K562 (cell line): ENCODE measurements around the gene RAB2B. TPM values are rescaled to one million over a fixed set of nuclear protein-coding genes. Genes with fewer than 3 reads are reported as not detected.

Source experiments
- FOXA3 ChIP-seq, 2 experiments: fragments of 450-650 bp in 1 of 2; sonication (generic) in 1 of 2; formaldehyde crosslinking; IDR thresholded peaks in 1 of 2; conservative IDR thresholded peaks in 1 of 2; 2 replicates each; pipeline versions ENCODE4 v1.4.0 to v1.8.0; 2020 to 2022; ENCODE audit warnings: mild to moderate bottlenecking in 2 of 2, missing genetic modification reagents in 1 of 2
- PHF20 ChIP-seq: fragments of 450-650 bp; IDR thresholded peaks from 2 replicates; pipeline ENCODE4 v1.6.1; 2018; ENCODE audit not compliant: partially characterized antibody
- POLR2B ChIP-seq: fragments of 450-650 bp; IDR thresholded peaks from 2 replicates; pipeline ENCODE4 v1.6.1; 2018; ENCODE audit warnings: low read depth; ENCODE audit not compliant: partially characterized antibody
- RBM25 ChIP-seq: fragments of 200-400 bp; formaldehyde crosslinking; IDR thresholded peaks from 2 replicates; pipeline ENCODE4 v1.6.1; 2018; ENCODE audit warnings: low read length, low read depth, moderate library complexity; ENCODE audit not compliant: severe bottlenecking
- RREB1 ChIP-seq: fragments of 250-450 bp; sonication (Bioruptor Pico); IDR thresholded peaks from 2 replicates; pipeline ENCODE4 v1.4.0; 2020
- YY1 ChIP-seq, 3 experiments: IDR thresholded peaks; 2 replicates each; pipeline ENCODE4 v1.6.1; 2011; ENCODE audit warnings: low read length in 2 of 3, mild to moderate bottlenecking in 2 of 3, moderate library complexity in 2 of 3, borderline replicate concordance in 1 of 3, control low read depth in 1 of 3, low read depth in 1 of 3; ENCODE audit not compliant: insufficient read depth in 3 of 3, insufficient replicate concordance in 2 of 3, control insufficient read depth in 1 of 3, insufficient read length in 1 of 3; ENCODE audit errors: extremely low read depth in 1 of 3
- ZKSCAN3 ChIP-seq: fragments of 250-450 bp; sonication (Bioruptor Pico); IDR thresholded peaks from 2 replicates; pipeline ENCODE4 v1.4.0; 2020
- ZNF445 ChIP-seq: fragments of 250-450 bp; sonication (Bioruptor Pico); IDR thresholded peaks from 2 replicates; pipeline ENCODE4 v1.4.0; 2020; ENCODE audit warnings: low read depth, mild to moderate bottlenecking, moderate library complexity
- polyA plus RNA-seq, 8 experiments: library from polyadenylated mRNA; depleted of rRNA in 4 of 8; stranded (reverse) in 5 of 8; unstranded in 3 of 8; fragments of >200 nt; fragmentation: Nextera tagmentation in 2 of 8; fragmentation: Illumina TruSeq in 1 of 8; extraction: Ambion mirVana in 2 of 8; extraction: Trizol in 1 of 8; gene quantifications; 2 replicates each; pipeline versions ENCODE4 v1.2.1 to v1.2.3, GENCODE V29; 2011 to 2014; ENCODE audit warnings: inconsistent platforms in 1 of 8, missing spikeins in 1 of 8
- total RNA-seq, 7 experiments: library from RNA; depleted of rRNA in 6 of 7; stranded (reverse); fragments of >200 nt in 6 of 7; fragmentation: Illumina TruSeq in 2 of 7; extraction: Trizol in 2 of 7; gene quantifications; 2 replicates each; pipeline versions ENCODE4 v1.2.1 to v1.2.3, GENCODE V29; 2011 to 2021; ENCODE audit warnings: low replicate concordance in 1 of 7
- TF ChIP-seq, protein P1 (sequence below): fragments of 450-650 bp; IDR thresholded peaks from 2 replicates; pipeline ENCODE4 v1.6.1; 2016
- TF ChIP-seq, protein P2 (sequence below): fragments of 450-650 bp; IDR thresholded peaks from 2 replicates; pipeline ENCODE4 v1.6.1; 2016; ENCODE audit warnings: low read depth

RAB2B gene
- total and polyA plus RNA-seq, 9 of the 15 experiments (the other 6 are each of a cell fraction or from before 2014, with no cell fraction given) = 4.6 to 19.8 (median 9.8) TPM

DNA sequence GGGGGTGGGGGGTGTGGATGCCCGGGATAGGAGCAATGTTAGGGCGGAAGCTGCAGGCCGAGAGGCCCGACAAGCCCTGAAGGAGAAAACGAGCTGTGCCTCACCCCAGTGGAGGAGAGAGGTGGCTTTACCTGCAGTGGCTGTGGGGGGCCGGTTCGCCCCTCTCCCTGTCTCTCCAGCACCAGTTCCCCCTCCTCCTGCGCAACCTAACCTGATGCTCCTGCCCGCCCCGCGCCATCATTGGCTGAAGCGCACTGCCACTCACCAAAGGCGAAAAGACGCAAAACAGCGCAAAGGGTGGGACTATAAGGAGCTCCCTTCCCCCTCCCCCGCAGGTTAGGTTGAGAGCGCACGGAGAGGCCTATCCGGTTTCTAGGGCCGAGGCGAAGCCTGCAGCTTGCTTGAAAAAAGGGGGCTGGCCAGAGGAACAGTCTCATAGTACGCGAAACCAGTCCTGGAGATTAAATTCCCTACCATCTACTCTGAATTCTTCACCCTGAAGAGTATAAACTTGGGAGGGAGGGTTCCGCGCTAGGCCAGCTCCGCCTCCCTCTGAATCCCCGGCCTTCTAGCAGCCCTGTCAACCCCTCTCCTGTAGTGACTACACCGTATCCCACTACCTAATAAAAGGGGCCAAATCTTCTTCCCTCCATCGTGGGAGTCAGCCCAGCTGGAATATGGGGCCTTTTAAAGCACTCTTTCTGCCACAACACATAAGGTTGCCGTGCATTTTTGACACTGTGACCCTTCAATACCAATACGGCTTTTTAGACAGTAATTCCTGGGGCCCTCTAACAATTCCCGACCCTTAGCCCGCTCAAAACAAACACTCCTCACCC is 39.5 kb downstream of the RAB2B start (continued):
- TF ChIP-seq FOXA3 (CRISPR knock-in tag; conservative IDR thresholded peaks at IDR 0.05 in 1 of 2, IDR thresholded peaks at IDR 0.05 in 1 of 2) = peak in 1 of 2 experiments; percentile 43; a peak in 1 of 4 replicates
- TF ChIP-seq ZKSCAN3 (CRISPR knock-in tag) = no peak
- TF ChIP-seq, protein P1, sequence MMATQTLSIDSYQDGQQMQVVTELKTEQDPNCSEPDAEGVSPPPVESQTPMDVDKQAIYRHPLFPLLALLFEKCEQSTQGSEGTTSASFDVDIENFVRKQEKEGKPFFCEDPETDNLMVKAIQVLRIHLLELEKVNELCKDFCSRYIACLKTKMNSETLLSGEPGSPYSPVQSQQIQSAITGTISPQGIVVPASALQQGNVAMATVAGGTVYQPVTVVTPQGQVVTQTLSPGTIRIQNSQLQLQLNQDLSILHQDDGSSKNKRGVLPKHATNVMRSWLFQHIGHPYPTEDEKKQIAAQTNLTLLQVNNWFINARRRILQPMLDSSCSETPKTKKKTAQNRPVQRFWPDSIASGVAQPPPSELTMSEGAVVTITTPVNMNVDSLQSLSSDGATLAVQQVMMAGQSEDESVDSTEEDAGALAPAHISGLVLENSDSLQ = peak; percentile 99
- TF ChIP-seq ZNF445 (CRISPR knock-in tag) = no peak
- peak in 1 of 3 experiments; percentile 53 for TF ChIP-seq YY1 (IDR thresholded peaks at IDR 0.05; ENCODE audit: borderline replicate concordance in 1 of 3, control insufficient read depth in 1 of 3, extremely low read depth in 1 of 3, insufficient read depth in 3 of 3, insufficient read length in 1 of 3, insufficient replicate concordance in 2 of 3, low read depth in 1 of 3, low read length in 2 of 3)
- TF ChIP-seq, protein P2, sequence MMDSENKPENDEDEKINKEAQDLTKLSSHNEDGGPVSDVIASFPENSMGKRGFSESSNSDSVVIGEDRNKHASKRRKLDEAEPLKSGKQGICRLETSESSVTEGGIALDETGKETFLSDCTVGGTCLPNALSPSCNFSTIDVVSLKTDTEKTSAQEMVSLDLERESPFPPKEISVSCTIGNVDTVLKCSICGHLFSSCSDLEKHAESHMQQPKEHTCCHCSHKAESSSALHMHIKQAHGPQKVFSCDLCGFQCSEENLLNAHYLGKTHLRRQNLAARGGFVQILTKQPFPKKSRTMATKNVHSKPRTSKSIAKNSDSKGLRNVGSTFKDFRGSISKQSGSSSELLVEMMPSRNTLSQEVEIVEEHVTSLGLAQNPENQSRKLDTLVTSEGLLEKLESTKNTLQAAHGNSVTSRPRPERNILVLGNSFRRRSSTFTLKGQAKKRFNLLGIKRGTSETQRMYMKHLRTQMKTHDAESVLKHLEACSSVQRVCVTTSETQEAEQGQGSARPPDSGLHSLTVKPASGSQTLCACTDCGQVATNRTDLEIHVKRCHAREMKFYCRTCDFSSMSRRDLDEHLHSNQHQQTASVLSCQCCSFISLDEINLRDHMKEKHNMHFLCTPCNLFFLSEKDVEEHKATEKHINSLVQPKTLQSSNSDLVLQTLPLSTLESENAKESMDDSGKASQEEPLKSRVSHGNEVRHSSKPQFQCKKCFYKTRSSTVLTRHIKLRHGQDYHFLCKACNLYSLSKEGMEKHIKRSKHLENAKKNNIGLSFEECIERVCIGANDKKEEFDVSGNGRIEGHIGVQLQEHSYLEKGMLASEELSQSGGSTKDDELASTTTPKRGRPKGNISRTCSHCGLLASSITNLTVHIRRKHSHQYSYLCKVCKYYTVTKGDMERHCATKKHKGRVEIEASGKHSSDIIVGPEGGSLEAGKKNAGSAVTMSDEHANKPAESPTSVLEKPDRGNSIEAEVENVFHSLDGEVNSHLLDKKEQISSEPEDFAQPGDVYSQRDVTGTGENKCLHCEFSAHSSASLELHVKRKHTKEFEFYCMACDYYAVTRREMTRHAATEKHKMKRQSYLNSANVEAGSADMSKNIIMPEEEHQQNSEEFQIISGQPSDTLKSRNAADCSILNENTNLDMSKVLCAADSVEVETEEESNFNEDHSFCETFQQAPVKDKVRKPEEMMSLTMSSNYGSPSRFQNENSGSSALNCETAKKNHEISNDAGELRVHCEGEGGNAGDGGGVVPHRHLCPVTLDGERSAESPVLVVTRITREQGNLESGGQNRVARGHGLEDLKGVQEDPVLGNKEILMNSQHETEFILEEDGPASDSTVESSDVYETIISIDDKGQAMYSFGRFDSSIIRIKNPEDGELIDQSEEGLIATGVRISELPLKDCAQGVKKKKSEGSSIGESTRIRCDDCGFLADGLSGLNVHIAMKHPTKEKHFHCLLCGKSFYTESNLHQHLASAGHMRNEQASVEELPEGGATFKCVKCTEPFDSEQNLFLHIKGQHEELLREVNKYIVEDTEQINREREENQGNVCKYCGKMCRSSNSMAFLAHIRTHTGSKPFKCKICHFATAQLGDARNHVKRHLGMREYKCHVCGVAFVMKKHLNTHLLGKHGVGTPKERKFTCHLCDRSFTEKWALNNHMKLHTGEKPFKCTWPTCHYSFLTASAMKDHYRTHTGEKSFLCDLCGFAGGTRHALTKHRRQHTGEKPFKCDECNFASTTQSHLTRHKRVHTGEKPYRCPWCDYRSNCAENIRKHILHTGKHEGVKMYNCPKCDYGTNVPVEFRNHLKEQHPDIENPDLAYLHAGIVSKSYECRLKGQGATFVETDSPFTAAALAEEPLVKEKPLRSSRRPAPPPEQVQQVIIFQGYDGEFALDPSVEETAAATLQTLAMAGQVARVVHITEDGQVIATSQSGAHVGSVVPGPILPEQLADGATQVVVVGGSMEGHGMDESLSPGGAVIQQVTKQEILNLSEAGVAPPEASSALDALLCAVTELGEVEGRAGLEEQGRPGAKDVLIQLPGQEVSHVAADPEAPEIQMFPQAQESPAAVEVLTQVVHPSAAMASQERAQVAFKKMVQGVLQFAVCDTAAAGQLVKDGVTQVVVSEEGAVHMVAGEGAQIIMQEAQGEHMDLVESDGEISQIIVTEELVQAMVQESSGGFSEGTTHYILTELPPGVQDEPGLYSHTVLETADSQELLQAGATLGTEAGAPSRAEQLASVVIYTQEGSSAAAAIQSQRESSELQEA = no peak
- peak; percentile 73 for TF ChIP-seq POLR2B
- peak; percentile 79 for TF ChIP-seq PHF20
- peak; percentile 95 for TF ChIP-seq RBM25
- no peak for TF ChIP-seq RREB1 (CRISPR knock-in tag)
